NB4 (cell line): ENCODE data around the gene ATXN7.

Experiments
- POLR2A ChIP-seq: IDR thresholded peaks from 2 replicates; pipeline ENCODE4 v1.6.1; 2011; ENCODE audit warnings: mild to moderate bottlenecking; ENCODE audit not compliant: insufficient read length; ENCODE audit errors: extremely low read depth
- TF ChIP-seq, protein P1 (sequence below): IDR thresholded peaks from 2 replicates; pipeline ENCODE4 v1.6.1; 2011; ENCODE audit warnings: low read depth, low read length

- TF ChIP-seq POLR2A, result no peak
- TF ChIP-seq, protein P1, sequence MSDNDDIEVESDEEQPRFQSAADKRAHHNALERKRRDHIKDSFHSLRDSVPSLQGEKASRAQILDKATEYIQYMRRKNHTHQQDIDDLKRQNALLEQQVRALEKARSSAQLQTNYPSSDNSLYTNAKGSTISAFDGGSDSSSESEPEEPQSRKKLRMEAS, result no peak
Measured at GRCh38 chr3:63849175-63849574, 14.5 kb upstream of the ATXN7 start.
